AML-193 (cell line): ENCODE results near the gene ZNF648.
"Not testable (repeated sequence)": the region's sequence is repeated elsewhere in the genome, so short reads cannot be mapped to it uniquely, and the experiment has no call there.

Source experiments
- DNase-seq, 2 experiments: peaks; one replicate each; lab custom pipeline; 2025; lab: John Stamatoyannopoulos, UW

The ZNF648 gene

GRCh38 chr1:182069028-182069466 lies 7.5 kb upstream of the ZNF648 start:
- DNase-seq: peak in 1 of 2 experiments; percentile 9

DNA sequence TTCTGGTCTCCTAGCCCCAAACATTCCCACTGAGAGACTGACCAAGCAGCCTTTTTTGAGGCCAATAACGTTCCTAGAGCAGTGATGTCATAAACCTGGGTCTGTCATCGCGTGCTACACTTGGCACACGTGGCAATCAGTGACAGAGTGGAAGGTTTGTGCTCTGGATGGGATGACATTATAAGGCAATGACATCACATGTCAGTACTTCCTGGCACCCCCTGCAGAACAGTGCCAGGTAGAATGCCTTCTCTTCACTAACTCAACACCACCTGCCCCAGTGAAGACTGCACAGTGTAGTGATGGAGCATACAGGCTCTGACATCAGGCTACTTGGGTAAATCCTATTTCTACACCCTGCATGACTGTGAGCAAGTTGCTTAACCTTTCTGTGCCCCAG lies 5.4 kb upstream of the ZNF648 start:
- no peak for DNase-seq

- DNase-seq: no peak
Observed at GRCh38 chr1:182065126-182065845, 3.8 kb upstream of the ZNF648 start.

DNA sequence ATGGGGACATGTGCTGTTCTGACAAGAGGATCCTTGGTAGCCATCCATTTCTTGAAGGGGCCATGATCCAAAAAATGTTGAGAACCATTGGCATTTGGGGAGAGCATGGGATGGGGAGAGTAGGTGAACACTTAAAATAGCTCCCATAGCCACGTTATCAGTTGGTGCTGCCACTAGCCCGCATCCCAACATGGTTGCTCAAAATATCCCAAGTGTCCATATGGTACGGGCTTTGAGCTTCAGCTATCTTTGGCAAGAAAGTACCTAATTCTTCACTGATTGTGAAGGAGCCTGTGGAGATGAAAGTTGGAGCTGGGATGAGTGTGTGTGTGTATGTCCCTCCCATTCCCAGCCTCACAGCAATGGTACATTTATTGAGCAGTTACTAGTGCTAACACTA lies 3.1 kb upstream of the ZNF648 start:
- DNase-seq: no peak

DNA sequence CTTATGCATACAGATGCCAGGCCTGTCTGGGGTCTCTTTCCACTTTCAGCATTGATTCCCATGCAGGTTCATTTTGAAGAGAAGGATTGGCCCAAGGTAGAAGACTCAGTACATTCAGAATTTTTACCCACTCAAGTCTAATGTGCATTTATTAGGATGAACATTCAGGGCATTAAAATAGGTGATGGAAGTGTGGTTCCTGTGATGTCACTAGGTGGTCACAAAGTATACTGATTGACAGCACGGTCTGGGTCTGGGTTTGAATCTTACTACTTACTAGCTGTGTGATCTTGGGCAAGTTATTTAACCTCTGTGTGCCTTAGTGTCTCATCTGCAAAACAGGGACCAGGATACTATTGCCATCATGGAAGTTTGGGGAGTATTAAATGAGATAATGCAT lies 711 bp upstream of the ZNF648 start:
- no peak for DNase-seq

GRCh38 chr1:182060877-182061276 lies 635 bp downstream of the ZNF648 start:
- no peak for DNase-seq

GRCh38 chr1:182059936-182060335 lies 1.6 kb downstream of the ZNF648 start:
- DNase-seq: no peak

GRCh38 chr1:182056601-182057366 lies 4.7 kb downstream of the ZNF648 start:
- no peak for DNase-seq

- DNase-seq: peak; percentile 51 to 55
Observed at GRCh38 chr1:182054698-182055326, 6.7 kb downstream of the ZNF648 start.

DNA sequence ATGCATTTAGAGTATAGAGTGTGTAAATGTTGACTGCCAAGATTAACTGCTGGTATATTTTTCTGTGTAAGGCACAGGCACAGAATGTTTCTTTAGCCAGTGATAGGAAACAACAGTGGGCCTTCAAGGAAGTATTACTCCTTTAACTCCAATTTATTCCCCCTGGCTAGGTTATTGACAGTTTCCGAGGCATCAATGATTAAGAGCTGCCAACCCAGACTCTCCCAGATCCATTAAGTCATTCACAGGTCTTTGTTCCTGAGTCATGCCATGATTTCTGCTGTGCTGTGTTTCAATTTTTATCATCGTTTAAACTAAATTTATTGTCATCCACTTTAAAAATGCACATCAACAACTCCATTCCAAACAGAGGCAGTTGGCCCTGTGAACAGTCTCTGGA lies 9.2 kb downstream of the ZNF648 start:
- DNase-seq: no peak

DNA sequence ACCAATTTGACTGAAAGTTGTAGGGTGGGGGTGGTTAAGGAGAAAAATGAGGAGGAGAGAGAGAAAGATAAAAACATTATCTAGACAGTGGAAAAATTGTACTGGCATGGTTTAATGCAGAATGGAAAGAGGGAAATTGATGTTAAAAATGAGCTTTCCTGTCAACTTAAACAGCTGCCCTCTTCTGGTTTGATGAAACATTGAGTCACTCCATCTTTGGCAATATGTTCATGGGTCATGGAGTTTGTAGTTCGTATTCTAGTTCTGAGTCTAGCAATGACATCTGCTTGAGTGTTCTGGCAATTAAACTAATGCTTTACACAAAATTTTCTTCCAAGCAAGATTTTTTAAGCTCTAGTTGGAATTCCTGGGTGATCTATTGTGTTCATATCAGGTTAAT lies 9.6 kb downstream of the ZNF648 start:
- peak in 1 of 2 experiments; percentile 19 for DNase-seq

GRCh38 chr1:182050481-182051448 lies 10.7 kb downstream of the ZNF648 start:
- peak; percentile 9 to 32 for DNase-seq

- no peak for DNase-seq
Observed at GRCh38 chr1:182048562-182048961, 12.9 kb downstream of the ZNF648 start.

DNA sequence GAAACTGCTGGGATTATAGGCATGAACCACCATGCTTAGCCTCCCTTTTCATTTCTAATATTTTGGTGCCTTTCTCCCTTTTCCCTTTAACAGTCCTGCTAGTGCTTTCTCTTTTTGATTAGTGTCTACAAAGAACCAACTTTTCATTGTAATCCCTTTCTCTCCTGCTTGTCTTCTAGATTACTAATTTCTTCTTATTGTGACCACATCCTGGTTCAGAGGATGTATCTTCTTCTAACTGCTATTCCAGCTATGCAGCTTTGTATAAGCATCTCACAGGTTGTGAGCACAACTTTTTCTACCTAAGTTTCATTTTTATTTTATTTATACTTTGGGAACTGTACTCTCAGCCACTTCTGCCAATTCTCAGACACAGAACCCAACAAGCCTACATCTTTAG lies 14.7 kb downstream of the ZNF648 start:
- DNase-seq: no peak

GRCh38 chr1:182045481-182045880 lies 16.0 kb downstream of the ZNF648 start:
- DNase-seq: not testable (repeated sequence)

- DNase-seq: peak; percentile 13 to 21
Observed at GRCh38 chr1:182041615-182042014, 19.9 kb downstream of the ZNF648 start.

DNA sequence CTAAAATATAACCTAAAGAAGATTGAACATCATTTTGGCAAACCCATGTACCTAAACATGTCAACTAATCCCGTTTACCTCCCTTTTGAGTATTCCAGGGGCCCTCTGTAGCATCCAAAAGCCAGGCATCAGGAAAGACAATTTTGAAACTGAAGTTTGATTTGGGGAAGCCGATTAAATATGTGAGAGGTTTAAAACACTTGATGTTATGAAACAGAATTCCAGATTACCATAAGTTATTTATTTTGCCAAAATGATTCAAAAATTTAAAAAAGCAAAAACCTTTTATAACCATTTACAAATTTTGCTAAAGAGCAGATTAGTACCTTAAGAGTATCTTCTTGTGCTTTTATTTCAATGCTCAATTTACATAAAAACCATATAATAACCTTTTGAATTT lies 23.3 kb downstream of the ZNF648 start:
- DNase-seq: no peak

- no peak for DNase-seq
Observed at GRCh38 chr1:182035097-182035770, 26.3 kb downstream of the ZNF648 start.

DNA sequence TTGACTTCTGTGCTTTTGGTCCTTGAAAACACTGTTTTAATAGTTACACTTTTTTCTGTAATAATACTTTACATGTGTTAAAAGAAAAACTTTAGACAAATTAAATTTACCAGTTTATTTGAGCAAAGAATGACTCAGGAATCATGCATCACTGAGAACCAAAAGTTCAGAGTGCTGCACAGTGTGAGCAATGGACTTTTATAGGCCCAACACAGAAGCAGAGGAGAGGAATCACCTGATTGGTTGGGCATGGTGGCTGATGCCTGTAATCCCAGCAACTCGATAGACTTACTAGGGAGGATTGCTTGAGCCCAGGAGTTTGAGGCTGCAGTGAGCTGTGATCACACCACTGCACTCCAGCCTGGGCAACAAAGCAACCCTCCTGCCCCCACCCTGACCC lies 29.3 kb downstream of the ZNF648 start:
- no peak for DNase-seq

DNA sequence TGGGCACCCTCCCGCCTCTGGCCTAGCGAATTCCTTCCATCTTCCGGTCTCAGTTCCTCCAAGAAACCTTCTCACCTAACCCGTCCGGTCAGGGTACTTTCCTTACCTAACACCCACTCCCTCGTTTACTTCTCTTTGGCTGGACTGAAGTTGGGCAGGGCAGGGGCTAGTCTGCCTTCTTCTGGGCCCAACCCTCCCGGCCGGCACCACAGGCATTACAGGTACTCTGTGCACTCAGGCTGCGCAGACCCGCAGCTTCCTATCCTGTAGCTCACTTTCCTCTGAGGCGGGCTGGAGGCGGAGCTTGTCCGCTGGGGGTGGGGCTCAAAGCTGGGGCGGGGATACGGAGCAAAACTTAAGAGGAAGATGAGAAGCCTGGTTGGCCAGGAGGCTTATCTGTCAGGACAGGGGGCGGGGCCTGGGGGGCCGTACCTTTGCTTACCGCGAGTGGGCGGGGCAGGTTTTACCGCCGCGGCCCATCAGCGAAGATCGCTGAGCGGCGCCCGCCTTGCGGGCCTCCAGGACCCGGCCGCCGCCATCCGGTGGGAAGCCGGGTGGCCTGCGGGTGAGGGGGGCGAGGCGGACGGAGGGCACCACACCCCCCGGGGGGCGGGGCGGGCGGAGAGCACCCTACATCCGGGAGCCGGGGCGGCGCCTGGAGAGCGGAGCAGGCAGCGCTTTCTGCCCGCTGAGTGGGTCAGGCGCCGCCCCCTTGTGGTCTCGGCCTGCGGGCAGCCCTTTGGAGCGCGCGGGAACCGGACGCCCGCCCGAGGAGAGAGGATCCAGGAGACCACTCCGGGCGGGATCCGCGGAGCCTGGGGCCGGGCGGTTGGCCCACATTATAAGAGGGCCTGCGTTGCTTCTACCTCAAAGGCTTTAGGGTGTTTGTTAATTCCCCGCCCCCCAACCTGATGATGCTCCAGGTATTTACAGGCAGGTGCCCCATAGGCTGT lies 31.9 kb downstream of the ZNF648 start:
- peak; percentile 94 to 95 for DNase-seq
